Natural killer cell (primary cell): ENCODE results near the gene RNF126. TPM values are rescaled to one million over a fixed set of nuclear protein-coding genes. Genes with fewer than 3 reads are reported as not detected.

Experiments
- ATAC-seq, 3 donors: fragments of 150-1000 bp in 2 of 3; fragments of 200-7000 bp in 1 of 3; cut with Tn5 transposase; 1 replicate in 1 of 3; 2 replicates in 2 of 3; pipeline ENCODE4 v1.10.0; 2021; ENCODE audit warnings: mild to moderate bottlenecking in 2 of 3, moderate library complexity in 2 of 3
- DNase-seq, 2 donors: peaks; one replicate each; pipeline versions ENCODE4 v3.0.0 to v3.0.0-alpha.2; 2013 to 2021; ENCODE audit warnings: mixed read lengths in 1 of 2
- H3K27ac ChIP-seq: one replicate; pipeline ENCODE4 v1.5.1; 2013; ENCODE audit warnings: mild to moderate bottlenecking, low read length
- H3K27me3 ChIP-seq: one replicate; pipeline ENCODE4 v1.6.1; 2013; ENCODE audit warnings: low read length; ENCODE audit not compliant: control insufficient read depth, insufficient read depth
- H3K36me3 ChIP-seq: one replicate; pipeline ENCODE4 v1.6.1; 2013; ENCODE audit warnings: low read length; ENCODE audit not compliant: control insufficient read depth, insufficient read depth
- H3K4me1 ChIP-seq: one replicate; pipeline ENCODE4 v1.6.1; 2013; ENCODE audit warnings: low read length; ENCODE audit not compliant: control insufficient read depth, insufficient read depth
- H3K4me3 ChIP-seq: one replicate; pipeline ENCODE4 v1.5.1; 2013; ENCODE audit warnings: low read length
- H3K9me3 ChIP-seq: one replicate; pipeline ENCODE4 v1.6.1; 2013; ENCODE audit warnings: low read length; ENCODE audit not compliant: control insufficient read depth, insufficient read depth
- H3K27ac Mint-ChIP-seq, 2 donors: one replicate each; pipeline ENCODE4 v1.8.0; 2022; ENCODE audit warnings: mild to moderate bottlenecking in 2 of 2, mixed read lengths in 2 of 2, moderate library complexity in 1 of 2
- H3K27me3 Mint-ChIP-seq, 2 donors: one replicate each; pipeline ENCODE4 v1.8.0; 2022; ENCODE audit warnings: low read depth in 2 of 2, mixed read lengths in 2 of 2
- H3K36me3 Mint-ChIP-seq: one replicate; pipeline ENCODE4 v1.8.0; 2022; ENCODE audit warnings: mixed read lengths
- H3K4me1 Mint-ChIP-seq, 2 donors: one replicate each; pipeline ENCODE4 v1.8.0; 2022; ENCODE audit warnings: mixed read lengths in 2 of 2
- H3K4me3 Mint-ChIP-seq: one replicate; pipeline ENCODE4 v1.8.0; 2022; ENCODE audit warnings: mild to moderate bottlenecking, moderate library complexity, mixed read lengths
- H3K9me3 Mint-ChIP-seq, 2 donors: one replicate each; pipeline ENCODE4 v1.8.0; 2022; ENCODE audit warnings: mixed read lengths in 2 of 2
- CTCF ChIP-seq: fragments of 200-600 bp; IDR thresholded peaks from one replicate; pipeline ENCODE4 v1.8.0; 2022; ENCODE audit warnings: antibody characterized with exemption
- WGBS: methylation state at CpG from one replicate; pipeline ENCODE4 v1.1.7; 2013; ENCODE audit warnings: missing lambda C conversion rate; ENCODE audit not compliant: insufficient coverage; 5-methylcytosine and 5-hydroxymethylcytosine counted together
- intact Hi-C: fragments of 100-400 bp; cut with micrococcal nuclease; formaldehyde crosslinking; loops from one replicate; pipeline ENCODE4 v1.14.2; 2022
- total RNA-seq, 4 donors: library from RNA; stranded (reverse); fragments of 120-200 nt in 1 of 4; gene quantifications; one replicate each; pipeline versions ENCODE4 v1.2.3 to v1.2.4, GENCODE V29; 2013 to 2022

The RNF126 gene
- total RNA-seq, 3 donors from 2014 or later (not counting 1 experiment from before 2014, with no cell fraction given) = 119 to 149 (median 146) TPM

DNA sequence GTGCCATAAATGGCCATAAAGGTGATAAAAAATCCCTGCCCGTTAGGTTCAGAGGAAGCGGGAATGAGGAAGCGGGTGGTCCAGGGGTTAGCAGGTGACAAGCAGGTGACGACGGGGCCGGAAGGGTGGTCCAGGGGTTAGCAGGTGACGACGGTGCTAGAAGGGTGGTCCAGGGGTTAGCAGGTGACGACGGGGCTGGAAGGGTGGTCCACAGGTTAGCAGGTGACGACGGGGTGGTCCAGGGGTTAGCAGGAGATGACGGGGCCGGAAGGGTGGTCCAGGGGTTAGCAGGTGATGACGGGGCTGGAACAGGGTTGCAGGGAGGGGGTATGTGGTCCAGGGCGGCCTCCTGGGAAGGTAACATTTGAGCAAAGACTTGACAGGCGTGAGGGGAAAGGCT lies 26.0 kb upstream of the RNF126 start:
- Histone ChIP-seq H3K27ac (no peak overlapping the region), H3K27me3 (no peaks in the 10 kb centered on the region), H3K9me3 (no peaks in the 10 kb centered on the region), H3K36me3 (no peaks in the 10 kb centered on the region), H3K4me3 (no peak overlapping the region), H3K4me1 (no peaks in the 10 kb centered on the region)
- DNase-seq (no peak), ATAC-seq (no peak)
- no peak for TF ChIP-seq CTCF
- Mint-ChIP-seq H3K4me1 (peaks cover 0 to 6% of the 10 kb centered on the region in 2 donors), H3K36me3 (no peaks in the 10 kb centered on the region), H3K27me3 (no peaks in the 10 kb centered on the region), H3K27ac (no peak overlapping the region), H3K4me3 (no peak overlapping the region), H3K9me3 (no peaks in the 10 kb centered on the region)
- intact Hi-C loops = no loop called here
- WGBS = 94% methylated on average over 17 of the region's 17 CpGs

- Histone ChIP-seq H3K27ac (no peak overlapping the region), H3K36me3 (no peaks in the 10 kb centered on the region), H3K4me3 (no peak overlapping the region), H3K9me3 (no peaks in the 10 kb centered on the region), H3K27me3 (no peaks in the 10 kb centered on the region), H3K4me1 (no peaks in the 10 kb centered on the region)
- H3K27ac Mint-ChIP-seq = no peak overlapping the region
- H3K9me3 Mint-ChIP-seq = no peaks in the 10 kb centered on the region
- no peaks in the 10 kb centered on the region for H3K36me3 Mint-ChIP-seq
- peaks cover 0 to 6% of the 10 kb centered on the region in 2 donors for H3K4me1 Mint-ChIP-seq
- intact Hi-C loops = no loop called here
- DNase-seq (no peak), ATAC-seq (no peak)
- TF ChIP-seq CTCF = no peak
- H3K27me3 Mint-ChIP-seq = no peaks in the 10 kb centered on the region
- 96% methylated on average over 15 of the region's 15 CpGs for WGBS
- no peak overlapping the region for H3K4me3 Mint-ChIP-seq
These were observed 25.2 kb upstream of the RNF126 start for GRCh38 chr19:688214-688613.

DNA sequence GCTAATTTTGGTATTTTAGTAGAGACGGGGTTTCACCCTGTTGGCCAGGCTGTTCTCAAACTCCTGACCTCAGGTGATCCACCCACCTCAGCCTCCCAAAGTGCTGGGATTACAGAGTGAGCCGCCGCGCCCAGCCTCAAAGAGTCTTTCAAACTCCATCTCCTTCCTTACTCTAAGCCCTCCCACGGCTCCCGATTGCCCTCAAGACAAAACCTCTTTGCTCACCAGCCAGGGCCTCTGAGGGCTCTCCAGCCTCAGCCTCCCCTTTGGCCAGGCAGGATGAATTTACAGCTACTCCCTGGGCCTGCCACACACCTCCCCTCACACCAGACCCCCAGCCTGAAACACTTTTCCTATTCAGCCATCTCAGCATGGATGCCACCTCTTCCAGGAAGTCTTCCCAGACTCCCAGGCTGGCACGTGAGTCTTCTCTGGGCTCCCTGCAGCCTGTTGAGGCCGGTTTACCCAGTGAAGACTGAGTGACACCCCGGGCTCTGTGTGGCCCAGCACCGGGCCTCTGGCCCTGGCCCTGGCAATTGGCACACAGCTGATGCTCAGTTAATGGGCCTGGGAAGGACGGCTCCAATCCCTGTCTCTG lies 24.7 kb upstream of the RNF126 start:
- peaks cover 0 to 6% of the 10 kb centered on the region in 2 donors for H3K4me1 Mint-ChIP-seq
- no peaks in the 10 kb centered on the region for H3K36me3 ChIP-seq
- no peak overlapping the region for H3K27ac ChIP-seq
- no peaks in the 10 kb centered on the region for H3K9me3 Mint-ChIP-seq
- H3K27ac Mint-ChIP-seq = no peak overlapping the region
- no peaks in the 10 kb centered on the region for H3K27me3 Mint-ChIP-seq
- H3K4me1 ChIP-seq = no peaks in the 10 kb centered on the region
- H3K27me3 ChIP-seq = no peaks in the 10 kb centered on the region
- intact Hi-C loops = no loop called here
- WGBS = 91% methylated on average over 11 of the region's 11 CpGs
- no peak overlapping the region for H3K4me3 Mint-ChIP-seq
- H3K9me3 ChIP-seq = no peaks in the 10 kb centered on the region
- no peaks in the 10 kb centered on the region for H3K36me3 Mint-ChIP-seq
- DNase-seq (no peak), ATAC-seq (no peak)
- TF ChIP-seq CTCF = no peak
- no peak overlapping the region for H3K4me3 ChIP-seq
